Activated CD8-positive, alpha-beta memory T cell treated with anti-CD3 and anti-CD28 coated beads, Interleukin-2, amount 50 U/mL, for 48 hours (primary cell): ENCODE data around the gene LPAR2.

Experiments used
- DNase-seq: peaks from one replicate; pipeline ENCODE4 v3.0.0-alpha.2; 2020

Gene LPAR2

GRCh38 chr19:19652482-19653295, 24.7 kb upstream of the LPAR2 start:
- DNase-seq, result no peak

- no peak for DNase-seq
Observed at GRCh38 chr19:19651076-19651475, 23.1 kb upstream of the LPAR2 start.

- DNase-seq, result no peak
Observed at GRCh38 chr19:19650331-19650730, 22.3 kb upstream of the LPAR2 start.

DNA sequence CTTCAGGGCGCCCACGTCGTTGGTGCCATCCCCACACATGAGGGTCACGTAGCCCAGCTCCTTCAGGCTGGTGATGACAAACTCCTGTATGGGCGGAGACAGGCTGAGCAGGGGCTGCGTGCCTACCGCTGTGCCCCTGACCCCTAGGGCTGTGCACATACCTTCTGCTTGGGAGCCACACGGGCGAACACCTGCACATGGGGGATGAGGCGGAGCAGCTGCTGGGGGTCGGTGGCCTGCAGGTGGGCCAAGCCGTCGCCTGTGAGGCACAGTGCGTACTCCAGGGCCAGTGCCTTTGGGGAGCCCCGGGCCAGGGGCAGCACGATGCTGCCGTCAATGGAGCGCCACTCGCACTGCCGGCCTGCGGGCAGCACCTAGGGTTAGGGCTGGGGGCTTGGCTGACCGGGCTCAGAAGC, 21.6 kb upstream of the LPAR2 start:
- no peak for DNase-seq

- DNase-seq, result no peak
Observed at GRCh38 chr19:19649155-19649554, 21.1 kb upstream of the LPAR2 start.

- DNase-seq, result no peak
Observed at GRCh38 chr19:19647037-19647835, 19.2 kb upstream of the LPAR2 start.

GRCh38 chr19:19645233-19645870, 17.3 kb upstream of the LPAR2 start:
- DNase-seq, result no peak

DNA sequence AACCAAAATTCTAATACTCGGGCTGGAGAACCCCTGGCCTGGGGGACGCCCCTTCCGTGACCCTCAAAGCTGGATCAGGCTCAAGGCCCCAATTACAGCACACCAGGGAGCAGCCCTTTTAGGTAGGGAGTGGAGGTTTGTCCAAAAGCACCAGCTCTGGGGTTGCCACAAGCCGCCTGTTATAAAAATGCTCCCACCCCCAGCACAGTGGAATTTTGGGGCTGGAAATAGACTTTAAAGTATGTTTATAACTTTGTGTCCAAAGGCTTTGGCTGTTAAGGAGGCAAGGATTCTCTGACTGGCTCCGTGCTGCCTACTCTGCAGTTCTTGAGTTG, 16.0 kb upstream of the LPAR2 start:
- no peak for DNase-seq

GRCh38 chr19:19643158-19644053, 15.4 kb upstream of the LPAR2 start, which contains the start of gene GMIP:
Gene GMIP (minus strand): TSS chr19:19643657. CDS start chr19:19643529, 128 bp downstream.
- peak; percentile 96 for DNase-seq

GRCh38 chr19:19642506-19643157, 14.6 kb upstream of the LPAR2 start:
- DNase-seq, result peak; percentile 74

DNA sequence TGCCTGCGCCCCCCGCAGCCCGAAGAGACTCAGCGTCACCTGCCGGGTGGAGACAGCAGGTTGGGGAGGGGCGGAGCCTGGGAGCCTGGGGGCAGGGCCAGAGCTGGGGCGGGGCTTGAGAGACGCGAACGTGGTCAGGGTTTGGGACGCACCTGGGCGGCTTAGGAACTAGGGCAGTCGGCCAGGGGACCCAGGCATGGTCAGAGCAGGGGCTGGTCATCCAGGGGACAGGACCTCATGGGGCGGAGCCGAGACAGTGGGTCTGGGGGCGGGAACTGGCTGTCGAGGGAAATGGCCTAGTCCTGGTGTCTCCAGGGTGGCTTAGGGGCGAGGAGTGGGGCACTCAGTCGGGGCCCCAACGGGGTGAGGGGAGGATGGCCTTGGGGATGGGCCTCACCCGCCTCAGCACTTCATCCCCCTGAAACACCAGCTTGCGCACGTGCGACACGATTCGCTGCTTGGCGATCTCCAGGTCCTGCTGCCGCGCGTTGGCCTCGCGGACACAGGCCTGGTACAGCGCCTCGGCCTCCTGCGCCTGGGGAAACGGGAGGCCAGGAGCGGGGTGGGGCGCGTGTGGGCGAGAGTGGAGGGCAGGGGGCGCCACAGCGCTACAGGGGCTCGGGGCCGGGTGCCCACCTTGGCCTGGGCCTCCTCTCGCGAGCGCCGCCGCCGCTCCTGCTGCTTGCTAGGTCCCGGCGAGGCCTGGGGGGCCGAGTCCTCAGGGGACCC, 9.7 kb upstream of the LPAR2 start:
- DNase-seq, result no peak

DNA sequence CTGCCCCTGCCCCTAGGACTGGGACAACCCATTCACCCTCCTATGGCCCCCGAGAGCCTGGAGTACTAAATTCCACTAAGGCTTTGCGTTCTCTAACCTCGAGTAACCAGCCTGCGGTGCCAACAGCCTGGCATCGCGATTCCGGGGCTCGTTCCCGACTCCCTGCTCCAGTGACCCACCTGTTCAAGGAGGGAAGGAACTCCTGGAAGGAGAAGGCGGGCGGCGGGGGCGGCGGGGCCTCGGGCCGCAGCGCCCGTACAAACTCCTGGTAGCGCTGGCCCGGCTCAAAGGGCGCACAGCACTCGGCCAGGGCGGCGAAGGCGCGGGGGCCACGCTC, 9.1 kb upstream of the LPAR2 start:
- no peak for DNase-seq

- no peak for DNase-seq
Observed at GRCh38 chr19:19636573-19637185, 8.7 kb upstream of the LPAR2 start.

- DNase-seq, result no peak
Observed at GRCh38 chr19:19635313-19635702, 7.3 kb upstream of the LPAR2 start.

DNA sequence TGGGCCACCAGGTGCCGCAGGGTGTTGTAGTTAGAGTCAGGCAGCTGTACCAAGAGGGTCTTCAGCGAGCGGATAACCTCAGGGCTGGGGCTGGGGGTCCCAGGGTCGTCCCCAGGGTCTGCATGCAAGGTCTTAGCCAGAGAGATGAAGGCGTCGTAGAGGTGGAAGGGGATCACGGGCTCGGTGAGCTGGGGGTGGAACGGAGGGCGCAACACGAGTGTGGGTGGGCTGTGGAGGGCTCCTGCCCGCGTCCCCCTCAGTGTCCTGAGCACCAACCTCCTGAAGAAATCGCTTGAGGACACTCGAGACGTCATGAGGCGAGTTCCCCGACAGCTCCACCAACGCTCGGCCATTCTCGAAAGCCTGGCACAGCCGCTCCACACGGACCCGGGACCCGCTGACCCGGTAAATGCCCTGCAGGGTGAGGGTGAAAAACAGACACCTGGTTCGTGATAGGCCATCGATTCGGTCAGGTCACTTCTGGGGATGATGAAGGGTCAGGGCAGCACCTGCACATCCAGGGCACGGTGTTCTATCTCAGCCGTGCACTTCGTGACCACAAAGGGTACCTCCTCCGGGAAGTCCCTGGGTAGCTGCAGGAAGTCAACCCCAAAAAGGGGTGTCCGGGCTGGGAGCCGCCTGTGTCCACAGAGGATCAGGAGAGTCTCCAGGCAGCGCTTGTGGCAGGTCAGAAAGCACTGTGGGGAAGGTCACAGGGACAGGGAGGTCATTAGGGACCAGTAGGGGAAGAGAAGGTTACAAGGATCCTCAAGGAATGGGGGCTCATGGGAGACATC, 6.7 kb upstream of the LPAR2 start:
- DNase-seq, result no peak

DNA sequence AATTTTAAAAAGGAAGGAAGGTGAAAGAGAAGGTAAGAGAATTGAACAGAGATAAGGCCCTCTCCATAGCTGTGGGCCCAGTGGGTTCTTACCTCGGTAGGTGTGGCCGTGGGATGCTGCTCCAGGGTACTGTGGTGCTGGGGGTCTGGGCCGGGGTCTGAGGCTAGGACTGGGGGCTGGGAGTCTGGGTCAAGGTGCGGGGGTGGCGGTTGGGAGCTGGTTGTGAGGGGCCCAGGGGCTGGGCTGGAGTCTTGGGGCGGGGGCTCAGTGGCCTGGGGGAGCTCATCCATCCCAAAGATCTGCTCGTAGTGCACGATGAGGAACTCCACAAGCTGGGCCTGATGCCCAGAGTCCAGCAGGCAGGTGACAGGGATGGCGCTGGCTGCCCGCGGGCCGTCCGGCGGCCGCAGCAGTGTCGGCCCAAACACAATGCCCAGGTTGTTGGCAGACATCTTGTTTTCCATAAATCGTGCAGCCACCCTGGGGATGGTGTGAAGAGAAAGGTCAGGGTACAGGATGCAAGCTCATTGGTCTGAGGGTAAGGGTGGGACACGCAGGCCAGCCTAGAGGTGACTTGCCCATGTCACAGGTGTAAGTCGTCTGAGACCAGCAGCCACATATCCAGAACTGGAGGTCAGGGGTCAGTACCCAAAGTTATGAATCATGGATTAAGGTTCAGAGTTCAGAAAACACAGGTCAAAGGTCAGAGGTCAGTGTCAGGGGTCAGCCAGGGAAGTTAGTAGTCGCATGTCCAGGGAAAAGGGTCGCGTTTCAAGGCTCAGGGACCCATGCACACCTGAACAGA, 5.9 kb upstream of the LPAR2 start:
- DNase-seq, result no peak

DNA sequence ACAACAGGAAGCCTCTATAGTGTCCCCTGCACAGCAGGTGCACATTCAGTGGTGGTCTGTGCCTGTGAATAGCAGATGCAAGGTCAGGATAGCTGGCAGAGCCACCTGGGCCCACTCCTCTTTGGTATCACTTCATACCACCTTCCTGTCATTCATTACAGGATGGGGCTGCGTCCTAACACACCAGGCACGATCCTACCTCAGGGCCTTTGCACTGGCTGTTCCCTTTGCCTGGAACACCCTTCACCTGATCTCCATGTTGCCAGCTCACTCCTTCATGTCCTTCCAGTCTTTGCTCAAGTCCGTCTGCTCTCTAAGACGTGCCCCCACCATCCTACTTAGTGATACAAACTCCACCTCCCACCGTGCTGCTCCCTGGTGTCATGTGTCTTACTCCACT, 4.6 kb upstream of the LPAR2 start:
- DNase-seq, result no peak

GRCh38 chr19:19631346-19631745, 3.3 kb upstream of the LPAR2 start:
- DNase-seq, result no peak

DNA sequence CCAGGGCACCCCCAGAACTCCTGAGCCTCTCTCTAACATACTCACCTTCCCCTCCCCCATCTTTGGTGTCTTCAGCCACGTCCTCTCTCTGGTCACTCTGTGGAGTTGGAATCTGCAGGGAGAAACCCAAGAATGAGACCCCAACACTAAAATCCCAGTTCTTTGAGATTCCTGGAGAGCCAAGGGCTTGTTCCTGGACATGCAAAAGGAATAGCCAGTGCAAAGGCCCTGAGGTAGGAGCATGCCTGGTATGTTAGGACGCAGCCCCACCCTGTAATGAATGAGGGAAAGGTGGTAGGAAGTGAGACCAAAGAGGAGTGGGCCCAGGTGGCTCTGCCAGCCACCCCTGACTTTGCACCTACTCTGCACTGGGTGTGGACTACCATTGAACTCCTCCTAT, 2.4 kb upstream of the LPAR2 start:
- DNase-seq, result no peak

GRCh38 chr19:19630062-19630414, 2.0 kb upstream of the LPAR2 start:
- no peak for DNase-seq
